Spinal cord (tissue), 10 donors: ENCODE results near the gene MITD1. TPM values are rescaled to one million over a fixed set of nuclear protein-coding genes. Genes with fewer than 3 reads are reported as not detected.

Source experiments
- DNase-seq, 6 donors: peaks; one replicate each; pipeline versions ENCODE4 v3.0.0 to v3.0.0-alpha.2; 2013 to 2015; ENCODE audit warnings: low spot score in 6 of 6, low read depth in 4 of 6
- H3K27ac ChIP-seq: one replicate; pipeline ENCODE4 v1.5.1; 2013; ENCODE audit warnings: low read depth, low read length, control low read depth
- H3K27me3 ChIP-seq: one replicate; pipeline ENCODE4 v1.6.1; 2013; ENCODE audit warnings: low read length; ENCODE audit not compliant: control insufficient read depth, insufficient read depth
- H3K36me3 ChIP-seq: one replicate; pipeline ENCODE4 v1.6.1; 2013; ENCODE audit warnings: low read length; ENCODE audit not compliant: control insufficient read depth, insufficient read depth
- H3K4me1 ChIP-seq: one replicate; pipeline ENCODE4 v1.6.1; 2013; ENCODE audit warnings: low read length; ENCODE audit not compliant: control insufficient read depth, insufficient read depth
- H3K4me3 ChIP-seq: one replicate; pipeline ENCODE4 v1.5.1; 2013; ENCODE audit warnings: low read depth, low read length, control low read depth
- H3K9me3 ChIP-seq: one replicate; pipeline ENCODE4 v1.6.1; 2013; ENCODE audit warnings: low read length; ENCODE audit not compliant: control insufficient read depth, insufficient read depth
- WGBS: methylation state at CpG from one replicate; pipeline ENCODE4 v1.1.5; 2013; ENCODE audit warnings: missing lambda C conversion rate; ENCODE audit not compliant: insufficient coverage; 5-methylcytosine and 5-hydroxymethylcytosine counted together
- polyA plus RNA-seq, 2 donors: library from polyadenylated mRNA; unstranded; fragments of 120-200 nt; gene quantifications; one replicate each; pipeline ENCODE4 v1.2.1, GENCODE V29; 2013; ENCODE audit not compliant: insufficient read length in 2 of 2
- total RNA-seq, 2 donors: library from RNA; depleted of rRNA in 1 of 2; stranded (reverse); fragments of 120-200 nt in 1 of 2; fragments of >200 nt in 1 of 2; gene quantifications; one replicate each; pipeline versions ENCODE4 v1.2.3 to v1.2.4, GENCODE V29; 2013 to 2014
- donor health status: healthy.

The MITD1 gene
- total and polyA plus RNA-seq, 4 donors = 24.4 to 37.7 (median 31.7) TPM

DNA sequence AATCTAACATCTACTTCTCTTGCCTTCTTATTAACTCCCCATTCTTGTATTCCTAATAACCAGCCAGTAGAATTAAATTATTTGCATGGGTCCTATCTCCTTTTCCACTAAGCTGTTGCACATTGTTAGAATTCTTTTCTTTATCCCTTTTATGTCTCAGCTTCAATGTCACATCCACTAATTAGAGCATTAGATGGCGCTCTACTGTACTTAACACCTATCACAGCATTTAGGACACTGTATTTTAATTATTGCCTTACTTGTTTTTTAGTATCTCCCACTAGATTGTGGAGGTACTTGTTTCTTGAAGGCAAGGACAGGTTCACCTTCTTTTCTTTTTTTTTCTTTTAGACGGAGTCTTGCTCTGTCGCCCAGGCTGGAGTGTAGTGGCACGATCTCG, 22.3 kb downstream of the MITD1 start:
- Histone ChIP-seq H3K9me3 (no peaks in the 10 kb centered on the region), H3K27ac (no peak overlapping the region), H3K27me3 (no peaks in the 10 kb centered on the region), H3K4me3 (no peak overlapping the region), H3K4me1 (peaks cover 6% of the 10 kb centered on the region), H3K36me3 (peaks cover 6% of the 10 kb centered on the region)
- no peak for DNase-seq
- WGBS = no CpG with 5 or more reads among the region's 5 CpGs

- peaks cover 6% of the 10 kb centered on the region for H3K36me3 ChIP-seq
- H3K4me1 ChIP-seq = peaks cover 6% of the 10 kb centered on the region
- no peak overlapping the region for H3K4me3 ChIP-seq
- no peak overlapping the region for H3K27ac ChIP-seq
- H3K27me3 ChIP-seq = no peaks in the 10 kb centered on the region
- WGBS = 80% methylated on average over 1 of the region's 1 CpG
- no peak for DNase-seq
- H3K9me3 ChIP-seq = no peaks in the 10 kb centered on the region
Measured at GRCh38 chr2:99156891-99157290, 24.0 kb downstream of the MITD1 start.

DNA sequence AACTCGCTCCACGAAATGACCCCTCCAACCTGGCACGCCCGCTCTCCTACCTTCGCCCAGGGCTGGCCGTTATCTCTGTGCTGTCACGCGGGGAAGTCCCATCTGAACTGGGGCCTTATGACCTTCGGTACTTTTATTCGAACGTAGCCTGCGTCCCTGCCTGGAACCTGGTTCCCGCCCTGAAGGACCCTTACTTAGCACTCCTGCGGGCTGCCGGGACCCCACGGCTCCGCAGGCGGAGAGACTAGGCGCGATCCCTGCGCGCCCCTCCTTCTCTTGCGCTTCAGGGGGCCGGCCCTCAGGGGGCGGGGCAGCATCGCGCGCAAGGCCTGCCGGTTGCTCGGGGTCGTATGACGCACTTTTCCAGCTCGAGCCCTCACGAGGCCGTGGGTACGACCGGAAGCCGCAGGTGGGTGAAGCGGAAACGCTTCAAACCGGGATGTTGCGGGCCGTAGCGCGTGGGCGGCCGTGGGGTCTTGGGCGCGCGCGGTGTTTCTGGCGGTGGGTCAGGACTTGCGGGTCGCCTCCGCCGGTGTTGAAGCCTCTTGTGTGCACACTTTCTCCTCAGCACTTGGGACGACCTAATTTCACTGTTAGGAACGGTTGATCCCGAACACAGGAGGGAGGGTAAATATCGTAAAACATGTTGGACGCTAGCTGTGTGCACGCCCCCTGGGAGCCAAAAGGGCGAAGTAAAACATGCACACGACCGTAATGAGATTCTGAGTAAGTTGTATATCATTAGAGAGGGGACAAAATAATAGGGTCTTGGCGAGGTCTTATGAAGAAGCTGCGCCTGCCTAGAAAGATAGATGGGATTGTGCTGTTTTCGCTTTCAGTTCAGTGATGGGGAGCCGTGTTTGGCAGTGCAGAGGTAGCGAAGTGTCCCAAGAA, 26.0 kb downstream of the MITD1 start, which contains the start of the genes LIPT1 and TSGA10:
Gene LIPT1, plus strand, starts transcription at position 325 of the 894 bp plus-strand sequence. CDS start 6,991 bp downstream, outside the sequence.
Gene TSGA10, minus strand, starts transcription at position 300 of the 894 bp plus-strand sequence. CDS start 45,503 bp downstream, outside the sequence.
- peaks cover 6% of the 10 kb centered on the region for H3K4me1 ChIP-seq

DNA sequence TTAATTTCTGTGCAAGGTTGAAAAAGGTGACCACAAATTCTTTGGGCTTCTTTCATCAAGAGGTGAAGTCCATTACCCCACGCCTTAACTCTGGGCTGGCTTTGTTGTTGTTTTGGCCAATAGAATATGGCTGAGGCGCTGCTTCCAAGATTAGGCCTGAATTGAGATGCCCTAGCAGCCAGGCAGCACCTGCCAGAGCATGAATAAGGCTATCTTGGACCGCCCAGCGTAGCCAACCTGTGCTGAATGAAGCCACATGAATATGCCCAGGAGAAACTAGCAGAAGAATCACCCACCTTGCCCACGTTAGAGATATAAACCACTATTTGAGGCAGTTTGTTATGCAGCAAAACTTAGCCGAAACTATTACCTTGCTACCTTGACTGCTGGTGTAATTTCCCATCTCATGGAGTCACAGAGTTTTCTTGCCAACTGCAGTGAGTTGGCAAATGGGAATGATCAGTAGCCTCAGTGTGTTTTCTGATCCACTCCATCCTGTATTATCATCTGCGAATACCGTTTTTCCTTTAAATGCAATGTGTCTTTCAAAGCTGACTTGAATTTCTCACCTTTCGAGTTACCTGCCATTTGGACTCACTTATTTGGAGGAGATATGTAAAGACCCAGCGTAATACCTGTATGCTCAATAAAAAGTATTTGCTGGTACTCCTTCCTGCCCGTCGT, 26.8 kb downstream of the MITD1 start:
- peak overlapping the region; percentile 88 for H3K4me3 ChIP-seq
- H3K36me3 ChIP-seq = peaks cover 4% of the 10 kb centered on the region
- no peaks in the 10 kb centered on the region for H3K9me3 ChIP-seq
- no peak for DNase-seq
- H3K27ac ChIP-seq = peak overlapping the region; percentile 81
- 59% methylated on average over 9 of the region's 12 CpGs for WGBS
- H3K4me1 ChIP-seq = peaks cover 6% of the 10 kb centered on the region
- no peaks in the 10 kb centered on the region for H3K27me3 ChIP-seq

More for the DNA sequence above, 26.0 kb downstream of the MITD1 start, which contains the start of the genes LIPT1 and TSGA10:
- under 1% methylated on average over 63 of the region's 70 CpGs for WGBS
- H3K9me3 ChIP-seq = no peaks in the 10 kb centered on the region
- no peaks in the 10 kb centered on the region for H3K27me3 ChIP-seq
- peak; percentile 82 to 98 (median 86) for DNase-seq
- H3K36me3 ChIP-seq = peaks cover 6% of the 10 kb centered on the region
- peak within 1 kb of the TSS; percentile 88 for H3K4me3 ChIP-seq
- peak within 1 kb of the TSS; percentile 81 for H3K27ac ChIP-seq

DNA sequence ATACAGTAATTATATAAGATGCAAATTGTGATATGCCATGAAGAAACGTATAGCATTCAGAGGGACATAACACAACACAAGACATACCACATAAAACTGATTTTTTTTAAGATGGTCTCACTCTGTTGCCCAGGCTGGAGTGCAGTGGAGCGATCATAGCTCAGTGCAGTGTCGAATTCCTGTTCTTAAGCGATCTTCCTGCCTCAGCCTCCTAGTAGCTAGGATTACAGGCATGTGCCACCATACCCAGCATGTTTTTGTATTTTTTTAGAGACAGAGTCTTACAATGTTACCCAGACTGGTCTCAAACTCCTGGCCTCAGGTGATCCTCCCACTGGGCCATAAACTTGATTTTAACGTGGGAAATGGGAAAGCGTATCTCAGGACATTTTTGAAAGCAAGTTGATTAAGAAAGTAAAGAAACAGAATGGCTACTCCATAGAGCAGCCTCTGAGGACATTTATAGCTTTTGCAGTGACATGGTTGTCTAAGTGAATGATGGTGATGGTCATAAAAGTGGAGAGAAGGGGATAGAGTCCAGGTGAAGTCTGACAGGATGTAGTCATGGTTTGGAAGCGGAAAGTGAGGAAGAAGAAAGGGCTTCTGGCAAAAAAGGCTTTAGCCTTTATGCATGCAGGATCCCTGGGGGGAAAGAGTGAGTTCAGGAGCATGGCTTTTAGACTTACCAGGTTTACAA, 28.5 kb downstream of the MITD1 start:
- H3K27ac ChIP-seq = no peak overlapping the region
- WGBS = 94% methylated on average over 6 of the region's 7 CpGs
- no peaks in the 10 kb centered on the region for H3K27me3 ChIP-seq
- DNase-seq = no peak
- no peaks in the 10 kb centered on the region for H3K9me3 ChIP-seq
- no peaks in the 10 kb centered on the region for H3K36me3 ChIP-seq
- no peak overlapping the region for H3K4me3 ChIP-seq
- peaks cover 6% of the 10 kb centered on the region for H3K4me1 ChIP-seq

DNA sequence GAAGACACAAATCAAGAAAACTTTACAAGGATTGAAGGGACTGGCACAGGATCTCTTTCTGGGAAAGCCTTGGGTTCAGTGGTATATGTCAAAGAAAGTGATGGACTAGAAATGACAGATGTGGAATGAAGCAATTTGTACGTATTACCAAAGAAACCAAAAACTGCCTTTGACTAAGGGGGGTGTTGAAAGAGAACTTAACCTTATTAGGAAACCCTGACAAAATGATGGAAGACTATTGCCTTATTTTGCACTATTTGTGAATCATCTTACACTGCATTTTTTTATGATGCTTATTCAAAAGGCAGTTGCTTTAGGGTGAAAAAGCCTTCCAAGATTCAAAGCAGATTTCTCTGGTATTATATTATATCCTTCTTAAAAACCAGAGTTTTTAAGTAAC, 30.2 kb downstream of the MITD1 start:
- no CpG with 5 or more reads among the region's 1 CpG for WGBS
- no peaks in the 10 kb centered on the region for H3K36me3 ChIP-seq
- no peaks in the 10 kb centered on the region for H3K27me3 ChIP-seq
- H3K4me3 ChIP-seq = no peak overlapping the region
- peaks cover 6% of the 10 kb centered on the region for H3K4me1 ChIP-seq
- no peak for DNase-seq
- H3K27ac ChIP-seq = no peak overlapping the region
- no peaks in the 10 kb centered on the region for H3K9me3 ChIP-seq

DNA sequence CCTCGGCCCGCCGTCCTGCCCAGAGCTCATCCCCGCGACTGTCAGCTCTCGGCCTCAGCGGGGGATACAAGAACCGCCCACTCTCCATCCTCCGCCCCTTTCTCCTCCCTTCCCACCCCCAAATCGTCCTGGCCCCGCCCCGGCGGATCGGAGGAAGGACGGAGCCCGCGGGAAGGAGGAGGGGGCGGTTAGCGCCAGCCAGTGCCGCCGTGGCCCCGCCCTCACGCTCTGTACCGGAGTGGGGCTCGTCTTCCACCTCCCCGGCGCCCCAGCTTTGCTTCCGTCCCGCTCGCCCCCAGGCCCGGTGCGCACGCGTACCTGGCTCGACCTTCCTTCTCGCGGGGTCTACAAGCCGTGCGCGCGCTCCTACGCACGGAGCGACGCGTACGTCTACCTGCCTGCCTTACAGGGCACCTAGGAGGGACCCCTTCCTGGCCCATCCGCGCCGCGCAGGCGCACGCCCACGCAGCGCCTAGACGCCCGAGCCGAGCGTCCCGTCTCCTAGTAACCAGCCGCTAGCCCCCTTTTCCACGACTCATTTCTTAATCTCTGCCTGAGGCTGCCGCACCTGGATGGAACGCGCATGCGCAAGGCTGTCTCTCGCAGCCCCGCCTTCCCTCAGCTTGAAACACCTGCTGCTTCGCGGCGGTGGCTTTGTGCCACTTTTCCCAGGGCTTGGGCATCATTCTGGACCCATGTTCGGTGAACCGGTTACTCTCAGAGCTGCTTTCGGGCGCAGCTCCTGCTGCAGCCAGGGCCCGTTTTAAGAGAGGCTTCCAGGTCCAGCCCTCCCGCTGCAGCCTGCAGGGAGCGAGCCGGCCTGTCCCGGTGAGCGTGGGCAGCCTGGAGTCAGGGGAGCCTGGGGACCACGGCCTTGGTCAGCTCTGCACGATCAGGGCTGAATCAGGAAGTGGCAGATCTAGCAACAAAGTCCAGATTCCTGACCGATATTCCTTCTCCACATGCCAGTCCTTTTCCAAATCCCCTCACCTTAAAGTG, 39.4 kb downstream of the MITD1 start, which contains the start of gene C2orf15:
Gene C2orf15, plus strand, starts transcription at position 598 of the 999 bp plus-strand sequence. CDS start 8,852 bp downstream, outside the sequence.
- Histone ChIP-seq H3K9me3 (no peaks in the 10 kb centered on the region), H3K27ac (peak within 1 kb of the TSS; percentile 81), H3K36me3 (peaks cover 2% of the 10 kb centered on the region), H3K4me1 (peaks cover 6% of the 10 kb centered on the region), H3K4me3 (peak within 1 kb of the TSS; percentile 91), H3K27me3 (no peaks in the 10 kb centered on the region)
- peak; percentile 78 to 99 (median 88) for DNase-seq
- under 1% methylated on average over 84 of the region's 84 CpGs for WGBS

- peak overlapping the region; percentile 91 for H3K4me3 ChIP-seq
- 0% methylated on average over 21 of the region's 21 CpGs for WGBS
- H3K27me3 ChIP-seq = no peaks in the 10 kb centered on the region
- no peaks in the 10 kb centered on the region for H3K9me3 ChIP-seq
- H3K27ac ChIP-seq = peak overlapping the region; percentile 81
- DNase-seq = peak in 2 of 6 donors; percentile 21 to 33
- peaks cover 2% of the 10 kb centered on the region for H3K36me3 ChIP-seq
- H3K4me1 ChIP-seq = peaks cover 6% of the 10 kb centered on the region
Measured at GRCh38 chr2:99140860-99141109, 40.1 kb downstream of the MITD1 start.
